Right lobe of liver (tissue), 6 donors: ENCODE data around the gene COL21A1. TPM values are rescaled to one million over a fixed set of nuclear protein-coding genes. Genes with fewer than 3 reads are reported as not detected.

Experiments
- ATAC-seq, 4 donors: fragments of 200-7000 bp; cut with Tn5 transposase; one replicate each; pipeline ENCODE4 v1.9.1; 2020; ENCODE audit warnings: mild to moderate bottlenecking in 4 of 4, moderate library complexity in 4 of 4
- DNase-seq, 3 donors: peaks; one replicate each; pipeline ENCODE4 v3.0.0-alpha.2; 2020
- H3K27ac ChIP-seq, 3 donors: fragments of 200-600 bp; one replicate each; pipeline ENCODE4 v1.8.0; 2022
- H3K27me3 ChIP-seq, 2 donors: fragments of 200-600 bp; one replicate each; pipeline ENCODE4 v1.8.0; 2022
- H3K36me3 ChIP-seq, 4 donors: fragments of 200-600 bp; sonication (generic) in 1 of 4; one replicate each; pipeline versions ENCODE4 v1.5.1 to v1.8.0; 2017 to 2022; ENCODE audit warnings: control low read depth in 1 of 4
- H3K4me1 ChIP-seq, 4 donors: fragments of 200-600 bp; sonication (generic) in 1 of 4; one replicate each; pipeline versions ENCODE4 v1.5.1 to v1.8.0; 2017 to 2022; ENCODE audit warnings: control low read depth in 1 of 4
- H3K4me3 ChIP-seq, 3 donors: fragments of 200-600 bp; one replicate each; pipeline ENCODE4 v1.8.0; 2022
- H3K9me3 ChIP-seq, 4 donors: fragments of 200-600 bp; sonication (generic) in 1 of 4; one replicate each; pipeline versions ENCODE4 v1.5.1 to v1.8.0; 2017 to 2022; ENCODE audit warnings: control low read depth in 1 of 4
- CTCF ChIP-seq, 4 donors: fragments of 200-600 bp in 3 of 4; fragments of 450-650 bp in 1 of 4; IDR thresholded peaks; one replicate each; pipeline versions ENCODE4 v1.5.1 to v1.8.0; 2016 to 2022; ENCODE audit warnings: antibody characterized with exemption in 4 of 4, mild to moderate bottlenecking in 2 of 4
- POLR2A ChIP-seq: fragments of 450-650 bp; IDR thresholded peaks from one replicate; pipeline ENCODE4 v1.6.1; 2017; ENCODE audit warnings: antibody characterized with exemption, mild to moderate bottlenecking
- WGBS: methylation state at CpG from one replicate; pipeline ENCODE4 v1.1.6; 2018; ENCODE audit warnings: low coverage, low lambda C conversion rate; ENCODE audit not compliant: insufficient coverage; ENCODE audit errors: missing lambda C conversion rate; 5-methylcytosine and 5-hydroxymethylcytosine counted together
- intact Hi-C, 2 donors: fragments of 100-400 bp; cut with DNase I; formaldehyde crosslinking; loops; one replicate each; pipeline versions ENCODE4 v1.11.2 to v1.14.1; 2022
- total RNA-seq, 6 experiments: library from RNA; depleted of rRNA in 2 of 6; stranded (reverse); fragments of >200 nt in 2 of 6; fragmentation: NEBNext Ultra II Directional in 3 of 6; extraction: Animal tissue kit (Norgen Biotek cat#: 25700) in 3 of 6; gene quantifications; one replicate each; pipeline versions ENCODE4 v1.1.0 to v1.2.4, GENCODE V29; 2016 to 2023
- donor health status: DM: no; HTN: yes; CAD: no.
- donor health status: DM: no; HTN: no; CAD: no.
- donor health status: DM: no; HTN: no; CAD: no.
- donor health status: DM: no; HTN: yes; CAD: no.
- donor health status: DM: no; HTN: yes; CAD: no.

The COL21A1 gene
- total RNA-seq, 6 experiments from 2014 or later: 0.11 to 0.73 (median 0.50) TPM

DNA sequence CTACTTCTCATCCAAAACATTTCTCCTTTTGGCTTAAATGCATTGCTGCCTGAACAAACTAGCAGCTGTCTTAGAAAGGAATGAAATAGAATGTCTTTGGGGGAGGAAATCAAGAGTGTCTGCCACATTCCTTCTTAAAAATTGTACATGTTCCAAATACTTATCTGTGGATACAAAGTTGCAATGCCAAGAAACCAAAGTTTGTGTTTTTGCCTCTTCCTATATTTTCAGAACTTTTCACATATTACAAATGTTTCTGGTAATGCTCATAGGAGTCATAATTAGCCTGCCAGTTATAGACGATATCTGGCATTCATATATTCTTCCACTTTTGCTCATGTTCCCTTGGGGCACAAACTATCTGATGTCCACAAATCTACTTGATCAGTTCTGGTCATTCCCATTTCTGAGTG is 206.5 kb downstream of the COL21A1 start:
- WGBS: 33% methylated on average over 1 of the region's 1 CpG
- H3K4me1 ChIP-seq: no peaks in the 10 kb centered on the region
- no peaks in the 10 kb centered on the region for H3K36me3 ChIP-seq
- no peaks in the 10 kb centered on the region for H3K27me3 ChIP-seq
- TF ChIP-seq CTCF (IDR thresholded peaks at IDR 0.05) (no peak), POLR2A (no peak)
- no peak for ATAC-seq
- no peak for DNase-seq
- no peak overlapping the region for H3K27ac ChIP-seq
- no peaks in the 10 kb centered on the region for H3K9me3 ChIP-seq
- intact Hi-C loops: no loop called here
- no peak overlapping the region for H3K4me3 ChIP-seq

- DNase-seq (no peak), ATAC-seq (no peak)
- no peak for TF ChIP-seq CTCF (IDR thresholded peaks at IDR 0.05)
- no peak for TF ChIP-seq POLR2A
- Histone ChIP-seq H3K36me3 (no peaks in the 10 kb centered on the region), H3K4me1 (no peaks in the 10 kb centered on the region), H3K27ac (no peak overlapping the region), H3K27me3 (no peaks in the 10 kb centered on the region), H3K9me3 (no peaks in the 10 kb centered on the region), H3K4me3 (no peak overlapping the region)
- WGBS: 29% methylated on average over 2 of the region's 2 CpGs
- intact Hi-C loops: no loop called here
Measured at GRCh38 chr6:56040223-56040622, 207.2 kb downstream of the COL21A1 start.

DNA sequence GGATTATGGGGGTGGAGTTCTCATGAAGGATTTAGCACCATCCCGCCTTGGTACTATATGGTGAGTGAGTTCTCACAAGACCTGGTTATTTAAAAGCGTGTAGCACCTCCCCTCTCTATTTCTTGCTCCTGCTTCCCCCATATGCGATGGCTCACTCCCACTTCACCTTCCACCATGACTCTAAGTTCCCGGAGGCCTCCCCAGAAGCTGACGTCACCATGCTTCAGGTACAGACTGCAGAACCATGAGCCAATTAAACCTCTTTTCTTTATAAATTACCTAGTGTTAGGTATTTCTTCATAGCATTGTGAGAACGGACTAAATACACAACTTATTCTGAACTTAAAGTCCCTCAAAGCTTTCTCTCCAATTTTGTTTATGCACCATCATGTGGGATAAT is 208.6 kb downstream of the COL21A1 start:
- no peaks in the 10 kb centered on the region for H3K9me3 ChIP-seq
- H3K4me3 ChIP-seq: no peak overlapping the region
- intact Hi-C loops: no loop called here
- no peak for ATAC-seq
- H3K27ac ChIP-seq: no peak overlapping the region
- H3K36me3 ChIP-seq: no peaks in the 10 kb centered on the region
- TF ChIP-seq CTCF (IDR thresholded peaks at IDR 0.05) (no peak), POLR2A (no peak)
- no peak for DNase-seq
- WGBS: 44% methylated on average over 6 of the region's 6 CpGs
- H3K27me3 ChIP-seq: no peaks in the 10 kb centered on the region
- H3K4me1 ChIP-seq: no peaks in the 10 kb centered on the region

GRCh38 chr6:56037601-56038000 is 209.8 kb downstream of the COL21A1 start:
- intact Hi-C loops: no loop called here
- TF ChIP-seq CTCF (IDR thresholded peaks at IDR 0.05) (no peak), POLR2A (no peak)
- Histone ChIP-seq H3K36me3 (no peaks in the 10 kb centered on the region), H3K4me1 (no peaks in the 10 kb centered on the region), H3K27ac (no peak overlapping the region), H3K4me3 (no peak overlapping the region), H3K27me3 (no peaks in the 10 kb centered on the region), H3K9me3 (no peaks in the 10 kb centered on the region)
- ATAC-seq (no peak), DNase-seq (no peak)
- 33% methylated on average over 1 of the region's 1 CpG for whole genome bisulfite sequencing
